SH-SY5Y (cell line): ENCODE measurements around the gene OR52K1.

ENCODE experiments used
- GATA2 ChIP-seq: IDR thresholded peaks from 2 replicates; pipeline ENCODE4 v1.6.1; 2011; ENCODE audit warnings: mild to moderate bottlenecking, low read depth, low read length
- GATA3 ChIP-seq: IDR thresholded peaks from 2 replicates; pipeline ENCODE4 v1.6.1; 2011; ENCODE audit warnings: low read depth, mild to moderate bottlenecking, low read length, moderate library complexity

DNA sequence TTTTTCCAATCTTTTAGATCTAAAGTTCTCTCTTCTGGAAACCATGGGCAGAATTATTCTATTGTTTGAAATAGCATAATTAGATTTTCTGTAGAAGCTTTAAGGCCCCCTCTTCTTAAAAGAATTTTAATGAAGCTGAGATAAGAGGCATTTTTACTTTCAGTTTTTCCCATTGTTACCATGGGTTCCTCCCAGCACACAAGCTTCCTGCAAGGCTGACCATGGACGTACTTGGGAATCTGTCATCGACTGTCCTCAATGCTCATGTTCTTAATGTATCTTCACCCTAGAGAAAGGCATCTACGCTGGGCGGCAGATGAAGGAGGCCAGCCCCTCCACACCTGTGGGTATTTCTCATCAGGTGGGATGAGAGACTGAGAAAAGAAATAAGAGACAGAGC lies 22.3 kb upstream of the OR52K1 start:
- TF ChIP-seq GATA2 (no peak), GATA3 (no peak)
